SU-DHL-6 (cell line): ENCODE results near the gene ANXA9.

Source experiments
- EZH2phosphoT487 ChIP-seq: fragments of 200-600 bp; sonication (generic), shearing (Covaris generic); conservative IDR thresholded peaks from 2 replicates; pipeline ENCODE4 v1.6.1; 2018; ENCODE audit warnings: mild to moderate bottlenecking, antibody characterized with exemption, low read length, moderate library complexity, mixed read lengths
- TF ChIP-seq, protein P1 (sequence below): fragments of 200-600 bp; sonication (generic); IDR thresholded peaks from one replicate; pipeline ENCODE4 v1.5.1; 2017; ENCODE audit warnings: antibody characterized with exemption, mild to moderate bottlenecking, low read length, moderate library complexity; ENCODE audit not compliant: insufficient read depth, poor library complexity, severe bottlenecking

DNA sequence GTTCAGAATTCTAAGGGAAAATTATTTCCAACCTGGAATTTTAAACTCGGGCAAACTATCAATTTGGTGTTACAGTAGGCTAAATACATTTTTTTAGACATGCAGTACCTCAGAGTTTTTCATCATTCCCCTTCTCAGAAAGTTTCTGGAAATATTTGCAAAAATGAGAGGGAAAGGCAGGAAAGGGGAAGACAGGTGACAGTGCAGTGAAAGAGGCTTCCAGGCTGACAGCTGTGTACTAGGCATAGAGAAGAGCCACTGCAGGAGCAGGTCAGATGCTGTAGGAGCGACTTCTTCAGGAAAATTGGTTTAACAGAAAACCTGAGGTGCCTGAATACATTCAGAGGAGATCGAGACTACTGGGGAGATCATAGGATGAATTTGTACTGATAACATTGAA lies 27.4 kb upstream of the ANXA9 start:
- TF ChIP-seq, protein P1, sequence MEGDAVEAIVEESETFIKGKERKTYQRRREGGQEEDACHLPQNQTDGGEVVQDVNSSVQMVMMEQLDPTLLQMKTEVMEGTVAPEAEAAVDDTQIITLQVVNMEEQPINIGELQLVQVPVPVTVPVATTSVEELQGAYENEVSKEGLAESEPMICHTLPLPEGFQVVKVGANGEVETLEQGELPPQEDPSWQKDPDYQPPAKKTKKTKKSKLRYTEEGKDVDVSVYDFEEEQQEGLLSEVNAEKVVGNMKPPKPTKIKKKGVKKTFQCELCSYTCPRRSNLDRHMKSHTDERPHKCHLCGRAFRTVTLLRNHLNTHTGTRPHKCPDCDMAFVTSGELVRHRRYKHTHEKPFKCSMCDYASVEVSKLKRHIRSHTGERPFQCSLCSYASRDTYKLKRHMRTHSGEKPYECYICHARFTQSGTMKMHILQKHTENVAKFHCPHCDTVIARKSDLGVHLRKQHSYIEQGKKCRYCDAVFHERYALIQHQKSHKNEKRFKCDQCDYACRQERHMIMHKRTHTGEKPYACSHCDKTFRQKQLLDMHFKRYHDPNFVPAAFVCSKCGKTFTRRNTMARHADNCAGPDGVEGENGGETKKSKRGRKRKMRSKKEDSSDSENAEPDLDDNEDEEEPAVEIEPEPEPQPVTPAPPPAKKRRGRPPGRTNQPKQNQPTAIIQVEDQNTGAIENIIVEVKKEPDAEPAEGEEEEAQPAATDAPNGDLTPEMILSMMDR, result no peak
- TF ChIP-seq EZH2phosphoT487, result no peak
